CD4-positive, alpha-beta T cell treated with Interleukin-4 for 4 hours (primary cell): ENCODE measurements around the gene FZD7.

Source experiments
- DNase-seq: peaks from one replicate; pipeline ENCODE4 v3.0.0-alpha.2; 2020

FZD7 gene

DNA sequence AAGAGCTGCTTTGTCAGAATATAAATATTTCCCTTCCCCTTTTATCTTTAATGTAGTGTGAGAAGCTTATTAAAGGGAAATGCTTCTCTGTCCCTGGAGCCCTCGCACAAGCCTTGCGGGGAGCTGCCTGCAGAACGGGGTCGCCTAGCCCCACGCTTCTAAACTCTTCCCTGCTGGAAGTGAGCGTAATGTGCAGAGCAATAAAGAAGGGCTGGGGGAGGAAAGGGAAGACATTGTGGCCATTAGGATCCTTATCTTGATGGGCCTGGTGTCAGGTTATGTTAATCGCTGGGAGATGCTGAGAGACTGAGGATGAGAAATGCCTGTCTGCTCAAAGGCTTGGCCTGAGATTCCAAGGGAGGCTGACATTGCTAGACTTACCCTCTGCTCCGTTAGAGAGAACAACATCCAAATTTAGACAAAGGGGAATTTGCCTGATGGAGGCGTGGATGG is 18.9 kb upstream of the FZD7 start:
- no peak for DNase-seq

DNA sequence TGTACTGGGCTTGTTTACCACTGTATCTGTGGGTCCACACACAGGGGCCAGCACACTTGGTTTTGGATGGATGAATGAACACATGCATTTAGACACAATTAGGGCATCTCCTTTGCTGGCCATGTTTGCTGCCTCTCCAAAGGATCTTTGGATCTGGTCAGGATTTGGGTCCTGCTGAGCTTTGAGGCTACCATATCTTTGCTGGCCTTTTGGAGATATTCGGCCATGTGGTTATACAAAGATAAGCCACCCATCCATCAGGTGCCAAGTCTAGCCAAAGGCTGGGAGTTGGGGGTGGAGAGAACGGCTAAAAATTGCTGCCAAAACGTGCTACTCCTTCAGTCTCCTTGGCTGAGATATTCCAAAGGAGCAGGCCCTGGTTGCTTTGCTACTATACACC is 18.2 kb upstream of the FZD7 start:
- DNase-seq, result no peak

DNA sequence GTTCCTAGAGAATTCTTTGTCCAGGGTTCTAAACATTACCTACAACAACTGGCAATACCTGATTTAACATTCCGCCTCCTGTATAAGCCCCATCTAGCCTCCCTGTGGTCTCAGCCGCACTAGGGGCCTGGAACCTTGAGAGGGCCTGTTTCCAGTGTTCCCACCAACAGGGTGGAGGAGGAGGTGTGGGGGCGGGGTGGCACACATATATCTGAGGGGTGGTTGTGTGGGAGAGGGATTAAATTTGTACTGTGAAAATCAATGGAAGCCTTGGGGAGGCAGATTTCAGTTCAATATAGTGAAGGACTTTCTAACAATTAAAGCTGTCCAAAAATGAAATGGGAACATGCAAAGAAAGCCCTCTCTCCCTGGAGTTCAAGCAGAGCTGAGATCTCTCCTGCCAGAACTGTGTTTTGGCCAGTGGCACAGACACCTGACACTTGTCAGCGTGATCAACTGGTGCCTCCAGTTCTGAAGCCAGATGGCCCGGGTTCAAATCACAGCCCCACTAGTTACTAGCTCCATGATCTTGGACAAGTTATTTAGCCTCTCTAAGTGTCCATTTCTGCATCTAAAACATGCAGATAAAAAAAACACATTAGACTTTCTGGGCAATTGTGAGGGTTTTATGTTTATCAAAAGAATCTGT is 17.0 kb upstream of the FZD7 start:
- no peak for DNase-seq

DNA sequence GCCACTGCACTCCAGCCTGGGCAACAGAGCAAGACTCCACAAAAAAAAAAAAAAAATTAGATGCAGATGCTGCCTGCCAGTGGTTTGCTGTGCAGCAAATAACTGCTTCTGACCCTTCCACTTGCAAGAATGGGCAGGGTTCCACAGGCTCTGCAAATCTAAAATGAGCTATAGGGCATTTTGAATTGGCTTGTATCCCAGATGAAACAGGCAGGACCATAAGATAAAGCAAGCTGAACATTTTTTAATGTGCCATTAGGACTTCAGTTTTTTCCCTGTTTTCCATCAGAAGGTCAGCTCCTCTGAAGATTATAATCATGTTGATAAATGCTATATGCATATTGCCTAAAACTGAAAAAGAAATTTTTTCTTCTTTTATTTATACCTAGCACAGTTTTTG is 15.7 kb upstream of the FZD7 start:
- DNase-seq, result no peak

DNA sequence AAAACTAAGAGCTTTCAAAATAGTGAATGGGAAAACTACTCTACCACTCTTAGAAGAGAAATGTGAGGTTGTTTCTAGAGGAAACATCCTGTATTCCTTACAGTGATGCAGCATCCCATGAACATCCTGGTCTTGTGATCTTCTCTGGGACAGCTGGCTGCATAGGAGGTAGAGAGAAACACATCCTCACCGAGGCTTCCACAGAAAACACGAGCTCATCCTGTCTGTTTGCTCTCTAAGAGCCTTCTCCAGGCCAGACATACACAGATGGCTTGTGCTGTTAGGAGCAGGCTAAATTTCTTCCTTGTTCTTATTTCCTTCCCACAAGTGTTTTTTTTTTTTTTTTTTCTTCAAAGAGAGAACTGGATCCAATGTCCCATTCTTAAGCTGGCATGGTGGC is 14.7 kb upstream of the FZD7 start:
- no peak for DNase-seq

DNA sequence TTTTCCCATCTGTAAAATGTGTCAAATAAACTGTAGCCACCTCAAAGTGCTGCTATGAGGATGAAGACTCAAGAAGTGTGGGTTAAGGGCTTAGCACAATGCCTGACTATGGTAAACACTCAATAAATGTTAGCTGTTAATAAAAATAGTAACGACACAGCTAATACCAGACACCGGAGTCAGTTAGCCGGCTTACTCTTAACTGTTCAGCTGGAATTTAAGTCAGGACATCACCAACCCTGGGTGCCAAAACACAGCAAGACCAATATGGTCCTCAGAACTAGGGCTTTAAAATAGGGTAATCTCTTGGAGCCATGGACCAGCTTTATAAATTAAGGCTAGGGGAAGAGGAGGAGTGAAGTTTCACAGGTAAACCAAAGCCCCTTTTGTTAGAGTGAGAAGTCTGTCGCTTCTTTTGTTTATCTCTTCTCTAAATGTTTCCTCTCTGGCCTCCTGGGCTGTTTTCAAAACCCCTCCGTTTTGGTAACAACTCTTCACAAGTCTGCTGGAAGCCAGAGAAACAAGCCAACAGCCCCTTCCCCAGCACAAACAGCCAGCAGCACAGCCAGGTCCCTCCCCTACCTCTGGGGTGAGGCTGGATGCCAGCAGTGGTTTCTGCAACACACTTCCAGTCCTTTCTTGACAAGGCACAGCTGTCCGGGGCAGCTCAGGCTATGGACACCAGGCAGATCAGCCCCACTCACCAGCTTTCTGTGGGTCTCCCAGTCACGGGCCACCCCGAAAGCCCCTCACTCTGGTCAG is 13.8 kb upstream of the FZD7 start:
- no peak for DNase-seq

DNA sequence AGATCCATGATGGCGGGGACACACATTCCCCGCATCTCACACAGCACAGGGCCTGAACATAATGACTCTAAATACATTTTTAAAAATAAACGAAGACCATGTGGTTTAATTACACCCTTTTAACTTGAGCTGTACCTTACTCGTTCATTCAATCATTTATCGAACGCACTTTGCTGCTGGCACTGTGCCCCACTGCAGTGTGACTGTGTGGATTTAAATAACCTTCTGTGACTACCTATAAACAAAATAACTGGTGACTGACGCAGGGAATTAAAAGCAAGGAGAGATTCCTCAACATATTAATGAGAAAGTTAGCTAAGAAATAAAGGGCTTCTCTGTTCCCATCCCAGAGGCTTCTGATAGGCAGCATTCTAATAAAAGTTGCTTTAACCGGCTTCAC is 10.9 kb upstream of the FZD7 start:
- no peak for DNase-seq

DNA sequence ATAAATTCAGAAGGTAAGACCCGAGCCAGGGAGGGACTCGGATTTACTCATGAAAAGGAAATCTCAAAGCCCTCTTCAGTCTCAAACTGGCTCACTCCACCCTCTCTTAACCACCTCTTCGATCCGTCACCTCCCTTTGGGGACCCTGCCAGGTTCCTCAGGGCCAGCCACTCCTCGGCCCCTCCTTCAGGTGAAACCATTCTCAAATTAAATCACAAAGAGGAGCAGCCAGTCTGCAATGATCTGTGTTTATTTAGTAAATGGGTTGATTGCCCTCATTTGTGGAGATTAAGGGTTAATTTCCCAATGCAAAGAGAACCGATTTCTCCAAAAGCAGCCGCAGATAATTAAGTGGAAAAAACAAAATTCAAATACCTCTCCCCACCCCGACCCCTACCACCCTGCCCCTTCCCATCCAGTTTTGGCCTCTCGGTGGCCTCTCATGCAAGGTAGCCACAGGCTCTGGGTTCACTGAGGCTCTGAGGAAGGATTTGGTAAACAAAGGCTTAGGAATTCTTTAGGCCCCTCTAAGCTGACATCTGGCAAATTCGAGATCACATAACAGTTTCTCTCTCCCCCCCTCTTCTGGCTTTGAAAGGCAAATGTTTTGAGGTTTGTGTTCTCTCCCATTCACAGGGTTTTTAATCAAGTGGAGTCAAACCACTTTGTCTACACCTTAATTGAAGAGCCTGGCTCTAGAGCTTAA is 10.3 kb upstream of the FZD7 start:
- DNase-seq, result no peak

DNA sequence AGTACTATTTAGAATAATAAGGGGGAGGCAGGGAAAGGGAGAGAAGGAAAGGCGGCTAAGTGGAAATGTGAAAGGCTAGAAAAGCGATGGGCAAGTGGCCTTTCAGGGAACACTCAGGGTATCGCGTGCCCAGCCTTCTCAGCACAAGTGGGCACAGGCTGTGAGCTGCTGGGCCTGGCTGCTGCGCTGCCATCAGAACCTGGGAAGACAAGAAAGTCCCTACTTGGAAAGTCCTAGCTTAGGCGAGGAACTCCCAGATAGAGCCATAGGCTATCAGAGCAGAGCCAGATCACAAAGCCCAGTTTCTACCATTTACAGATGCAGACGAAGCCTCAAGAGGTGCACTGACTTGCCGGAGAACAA is 9.8 kb upstream of the FZD7 start:
- DNase-seq, result no peak

DNA sequence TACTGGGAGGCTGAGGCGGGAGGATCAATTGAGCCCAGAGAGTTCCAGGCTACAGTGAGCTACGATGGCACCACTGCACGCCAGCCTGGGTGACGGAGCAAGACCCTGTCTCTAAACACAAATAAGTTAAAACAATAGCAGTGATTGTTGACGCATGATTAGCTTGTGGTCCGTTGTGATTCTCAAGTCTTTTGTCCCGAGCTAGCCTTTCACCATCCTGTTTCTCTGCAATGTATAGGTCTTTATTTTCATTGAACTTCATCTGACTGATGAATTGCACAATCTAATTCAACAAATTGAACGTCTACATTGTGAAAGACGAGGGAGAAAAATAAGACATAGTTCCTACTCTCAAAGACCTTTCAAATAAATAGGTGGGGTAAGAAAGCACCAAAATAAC is 8.8 kb upstream of the FZD7 start:
- DNase-seq, result no peak

DNA sequence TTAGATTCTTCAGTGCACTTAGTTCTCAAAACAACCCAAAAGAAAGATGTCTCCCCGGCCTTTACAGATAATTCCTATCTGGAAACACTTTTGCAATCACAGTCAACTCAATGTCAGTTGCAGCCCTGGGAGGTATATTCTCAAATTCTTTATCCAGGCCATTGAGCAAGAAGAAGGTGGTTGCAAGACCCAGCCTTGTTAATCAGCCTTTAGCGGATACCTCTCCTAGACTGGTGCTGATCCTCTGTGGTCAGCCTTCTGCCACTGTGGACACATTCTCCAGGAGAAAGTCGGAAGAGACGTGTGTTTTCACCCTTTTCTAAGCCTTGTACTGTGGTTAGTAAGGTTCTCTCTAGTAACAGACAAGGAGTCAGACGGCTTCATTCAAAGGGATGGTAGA is 7.8 kb upstream of the FZD7 start:
- DNase-seq, result no peak

DNA sequence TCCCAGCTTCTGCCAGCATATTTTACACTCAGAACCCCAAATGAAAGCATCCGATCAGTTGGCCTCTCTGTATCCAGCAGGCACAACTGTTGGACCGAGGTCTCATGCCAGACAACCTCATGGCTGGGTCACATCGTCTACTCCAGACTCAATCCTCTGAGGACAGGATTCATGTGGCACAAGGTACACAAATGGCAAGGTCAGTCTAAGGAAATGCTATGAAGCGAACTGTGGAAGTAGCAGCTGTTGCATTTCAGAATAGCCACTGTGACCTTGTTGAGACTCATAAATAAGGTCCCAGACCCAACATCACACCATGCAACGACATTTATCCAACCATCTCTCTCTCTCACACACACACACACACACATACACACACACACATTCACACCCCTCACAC is 7.1 kb upstream of the FZD7 start:
- DNase-seq, result no peak

DNA sequence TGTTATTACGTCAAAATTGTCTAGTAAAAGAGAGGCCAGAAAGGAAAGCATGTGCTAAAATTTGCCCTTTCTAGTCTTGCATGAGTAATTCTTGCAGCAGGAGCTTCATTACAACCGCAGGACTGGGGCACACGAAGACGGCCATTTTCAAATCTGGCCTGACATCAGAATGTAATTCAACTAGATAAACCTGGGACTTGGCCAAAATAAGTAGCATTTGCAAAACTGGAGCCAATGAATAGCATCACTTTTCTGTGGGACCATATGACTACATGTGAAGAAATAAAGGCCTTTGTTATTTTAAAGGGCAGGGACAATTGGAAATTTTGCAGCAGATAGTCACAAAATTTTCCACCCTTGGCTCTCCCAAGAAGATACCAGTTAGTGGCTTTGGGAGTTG is 3.0 kb upstream of the FZD7 start:
- DNase-seq, result no peak

DNA sequence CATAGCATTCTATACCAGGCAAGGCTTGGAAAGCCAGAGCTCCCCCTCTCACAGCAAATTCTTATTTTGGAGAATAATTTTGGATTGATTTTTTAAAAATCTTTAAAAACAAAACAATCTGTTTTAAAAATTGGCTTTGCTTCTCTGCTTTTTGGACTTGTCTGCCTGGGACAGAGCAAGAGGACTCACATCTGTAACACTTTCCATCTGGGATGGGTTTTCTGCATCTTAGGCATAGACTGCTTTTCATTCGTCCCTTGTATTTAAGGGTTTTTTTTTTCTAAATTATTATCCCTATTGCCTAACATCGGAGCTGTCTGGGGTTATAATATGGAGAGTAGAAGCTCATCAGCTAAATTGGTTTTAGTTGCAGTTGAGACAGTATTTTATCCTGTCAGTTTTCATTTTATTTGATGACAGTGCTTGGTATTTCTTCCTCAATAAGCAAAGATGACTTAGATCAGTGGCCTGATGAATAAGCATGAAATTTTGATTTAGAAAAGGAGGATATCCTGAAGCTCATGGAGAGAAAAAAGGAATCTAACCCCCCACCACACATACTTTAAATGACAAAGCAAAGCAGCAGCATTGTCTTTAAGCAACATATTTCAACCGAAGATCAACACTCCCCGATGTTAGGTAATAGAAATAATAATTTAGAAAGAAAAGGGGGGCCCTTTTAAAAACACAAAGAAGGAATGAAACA is 2.3 kb upstream of the FZD7 start:
- no peak for DNase-seq

DNA sequence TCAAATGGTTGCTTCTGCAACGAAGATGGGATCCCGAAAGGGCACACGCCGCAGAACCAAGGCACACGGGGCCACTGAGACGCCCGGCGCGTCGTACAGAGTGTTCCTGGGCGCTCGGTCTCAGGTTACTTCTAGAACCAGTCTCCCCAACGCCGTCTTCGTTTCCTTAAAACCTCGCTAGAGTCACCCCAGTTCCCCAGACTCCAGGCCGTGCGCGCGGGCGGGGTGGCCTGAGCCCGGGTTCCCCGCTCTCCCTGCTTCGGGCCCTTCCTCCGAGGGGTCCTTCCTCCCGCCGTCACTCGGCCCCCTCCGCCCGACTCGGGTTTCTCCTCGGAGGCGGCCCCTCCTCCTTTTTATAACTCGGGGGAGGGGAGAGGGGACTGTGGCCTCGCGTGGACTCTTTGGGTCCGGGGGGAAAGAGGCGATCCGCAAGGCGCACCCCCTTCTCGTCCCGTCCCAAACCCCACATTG is 774 bp upstream of the FZD7 start:
- peak; percentile 5 for DNase-seq

DNA sequence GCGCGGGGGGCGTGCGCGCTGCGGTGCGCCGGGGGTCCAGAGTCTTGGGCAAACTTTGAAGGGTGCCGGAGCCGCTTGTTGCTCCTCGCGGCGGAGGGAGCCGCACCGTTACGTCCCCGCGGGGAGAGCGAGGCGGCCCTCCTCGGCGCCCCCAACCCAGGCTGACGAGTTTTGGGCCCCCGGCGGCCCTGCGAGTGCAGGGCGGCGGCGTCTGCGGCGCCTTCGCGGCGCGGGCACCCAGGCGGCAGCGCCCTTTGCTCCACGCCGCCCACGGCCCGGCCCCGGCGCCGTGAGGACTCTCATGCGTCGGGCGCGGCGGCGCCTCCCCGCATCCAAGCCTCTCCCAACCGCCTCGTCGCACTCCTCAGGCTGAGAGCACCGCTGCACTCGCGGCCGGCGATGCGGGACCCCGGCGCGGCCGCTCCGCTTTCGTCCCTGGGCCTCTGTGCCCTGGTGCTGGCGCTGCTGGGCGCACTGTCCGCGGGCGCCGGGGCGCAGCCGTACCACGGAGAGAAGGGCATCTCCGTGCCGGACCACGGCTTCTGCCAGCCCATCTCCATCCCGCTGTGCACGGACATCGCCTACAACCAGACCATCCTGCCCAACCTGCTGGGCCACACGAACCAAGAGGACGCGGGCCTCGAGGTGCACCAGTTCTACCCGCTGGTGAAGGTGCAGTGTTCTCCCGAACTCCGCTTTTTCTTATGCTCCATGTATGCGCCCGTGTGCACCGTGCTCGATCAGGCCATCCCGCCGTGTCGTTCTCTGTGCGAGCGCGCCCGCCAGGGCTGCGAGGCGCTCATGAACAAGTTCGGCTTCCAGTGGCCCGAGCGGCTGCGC is 814 bp downstream of the FZD7 start:
- no peak for DNase-seq

DNA sequence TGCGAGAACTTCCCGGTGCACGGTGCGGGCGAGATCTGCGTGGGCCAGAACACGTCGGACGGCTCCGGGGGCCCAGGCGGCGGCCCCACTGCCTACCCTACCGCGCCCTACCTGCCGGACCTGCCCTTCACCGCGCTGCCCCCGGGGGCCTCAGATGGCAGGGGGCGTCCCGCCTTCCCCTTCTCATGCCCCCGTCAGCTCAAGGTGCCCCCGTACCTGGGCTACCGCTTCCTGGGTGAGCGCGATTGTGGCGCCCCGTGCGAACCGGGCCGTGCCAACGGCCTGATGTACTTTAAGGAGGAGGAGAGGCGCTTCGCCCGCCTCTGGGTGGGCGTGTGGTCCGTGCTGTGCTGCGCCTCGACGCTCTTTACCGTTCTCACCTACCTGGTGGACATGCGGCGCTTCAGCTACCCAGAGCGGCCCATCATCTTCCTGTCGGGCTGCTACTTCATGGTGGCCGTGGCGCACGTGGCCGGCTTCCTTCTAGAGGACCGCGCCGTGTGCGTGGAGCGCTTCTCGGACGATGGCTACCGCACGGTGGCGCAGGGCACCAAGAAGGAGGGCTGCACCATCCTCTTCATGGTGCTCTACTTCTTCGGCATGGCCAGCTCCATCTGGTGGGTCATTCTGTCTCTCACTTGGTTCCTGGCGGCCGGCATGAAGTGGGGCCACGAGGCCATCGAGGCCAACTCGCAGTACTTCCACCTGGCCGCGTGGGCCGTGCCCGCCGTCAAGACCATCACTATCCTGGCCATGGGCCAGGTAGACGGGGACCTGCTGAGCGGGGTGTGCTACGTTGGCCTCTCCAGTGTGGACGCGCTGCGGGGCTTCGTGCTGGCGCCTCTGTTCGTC is 1.7 kb downstream of the FZD7 start:
- DNase-seq, result peak; percentile 12

DNA sequence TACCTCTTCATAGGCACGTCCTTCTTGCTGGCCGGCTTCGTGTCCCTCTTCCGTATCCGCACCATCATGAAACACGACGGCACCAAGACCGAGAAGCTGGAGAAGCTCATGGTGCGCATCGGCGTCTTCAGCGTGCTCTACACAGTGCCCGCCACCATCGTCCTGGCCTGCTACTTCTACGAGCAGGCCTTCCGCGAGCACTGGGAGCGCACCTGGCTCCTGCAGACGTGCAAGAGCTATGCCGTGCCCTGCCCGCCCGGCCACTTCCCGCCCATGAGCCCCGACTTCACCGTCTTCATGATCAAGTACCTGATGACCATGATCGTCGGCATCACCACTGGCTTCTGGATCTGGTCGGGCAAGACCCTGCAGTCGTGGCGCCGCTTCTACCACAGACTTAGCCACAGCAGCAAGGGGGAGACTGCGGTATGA is 2.3 kb downstream of the FZD7 start:
- DNase-seq, result no peak

DNA sequence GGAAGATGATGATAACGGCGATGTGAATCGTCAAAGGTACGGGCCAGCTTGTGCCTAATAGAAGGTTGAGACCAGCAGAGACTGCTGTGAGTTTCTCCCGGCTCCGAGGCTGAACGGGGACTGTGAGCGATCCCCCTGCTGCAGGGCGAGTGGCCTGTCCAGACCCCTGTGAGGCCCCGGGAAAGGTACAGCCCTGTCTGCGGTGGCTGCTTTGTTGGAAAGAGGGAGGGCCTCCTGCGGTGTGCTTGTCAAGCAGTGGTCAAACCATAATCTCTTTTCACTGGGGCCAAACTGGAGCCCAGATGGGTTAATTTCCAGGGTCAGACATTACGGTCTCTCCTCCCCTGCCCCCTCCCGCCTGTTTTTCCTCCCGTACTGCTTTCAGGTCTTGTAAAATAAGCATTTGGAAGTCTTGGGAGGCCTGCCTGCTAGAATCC is 3.0 kb downstream of the FZD7 start:
- DNase-seq, result no peak

DNA sequence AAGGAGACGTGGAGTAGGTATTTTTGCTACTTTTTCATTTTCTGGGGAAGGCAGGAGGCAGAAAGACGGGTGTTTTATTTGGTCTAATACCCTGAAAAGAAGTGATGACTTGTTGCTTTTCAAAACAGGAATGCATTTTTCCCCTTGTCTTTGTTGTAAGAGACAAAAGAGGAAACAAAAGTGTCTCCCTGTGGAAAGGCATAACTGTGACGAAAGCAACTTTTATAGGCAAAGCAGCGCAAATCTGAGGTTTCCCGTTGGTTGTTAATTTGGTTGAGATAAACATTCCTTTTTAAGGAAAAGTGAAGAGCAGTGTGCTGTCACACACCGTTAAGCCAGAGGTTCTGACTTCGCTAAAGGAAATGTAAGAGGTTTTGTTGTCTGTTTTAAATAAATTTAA is 3.4 kb downstream of the FZD7 start:
- DNase-seq, result no peak

DNA sequence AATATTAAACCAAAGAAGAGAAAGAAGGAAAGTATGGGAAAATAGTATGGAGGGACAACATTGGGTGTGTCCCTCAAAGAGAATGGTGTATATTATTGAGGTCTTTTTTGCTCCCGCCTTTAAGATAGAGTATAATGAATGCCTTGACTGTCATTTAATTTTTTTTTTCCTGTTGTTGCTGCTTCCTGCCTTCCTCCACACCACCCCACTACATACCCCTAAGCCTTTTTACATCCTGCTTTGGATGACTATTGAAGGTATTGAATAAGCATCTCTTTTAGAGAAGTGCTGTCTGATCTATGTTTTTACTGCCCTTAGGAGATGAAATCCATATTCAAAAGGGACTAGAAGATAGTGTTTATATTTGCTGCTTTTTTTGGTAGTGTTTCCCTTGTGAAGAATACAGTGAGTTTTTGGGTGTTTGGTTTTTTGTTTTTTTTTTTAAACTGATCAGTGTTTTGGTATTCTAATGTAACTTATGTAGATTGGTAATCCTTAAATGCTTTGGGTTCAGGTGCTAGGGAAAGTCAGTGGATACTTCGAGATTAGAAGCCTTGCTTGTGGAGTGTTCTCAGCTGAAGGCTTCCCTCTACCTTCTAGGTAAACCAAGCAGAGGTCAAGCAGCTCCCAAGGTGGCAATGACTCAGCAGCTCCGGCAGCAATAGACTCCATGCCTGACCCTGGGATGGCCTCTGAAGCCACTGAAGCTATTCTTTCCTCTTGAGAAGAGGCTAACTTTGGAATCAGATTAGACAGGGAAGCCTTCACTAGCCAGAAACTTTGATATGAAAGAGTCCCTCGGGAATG is 5.0 kb downstream of the FZD7 start:
- no peak for DNase-seq
